Ishikawa (cell line): ENCODE data around the gene FRMPD4.

ENCODE experiments used
- CEBPB ChIP-seq: IDR thresholded peaks from 2 replicates; pipeline ENCODE4 v1.6.1; 2012
- CREB1 ChIP-seq: IDR thresholded peaks from 2 replicates; pipeline ENCODE4 v1.6.1; 2012; ENCODE audit warnings: low read depth
- EGR1 ChIP-seq: IDR thresholded peaks from 2 replicates; pipeline ENCODE4 v1.6.1; 2012
- EP300 ChIP-seq: IDR thresholded peaks from 2 replicates; pipeline ENCODE4 v1.6.1; 2012; ENCODE audit warnings: borderline replicate concordance
- FOXM1 ChIP-seq: IDR thresholded peaks from 2 replicates; pipeline ENCODE4 v1.6.1; 2012; ENCODE audit warnings: low read depth, borderline replicate concordance
- NFIC ChIP-seq: IDR thresholded peaks from 2 replicates; pipeline ENCODE4 v1.6.1; 2012
- RAD21 ChIP-seq: IDR thresholded peaks from 2 replicates; pipeline ENCODE4 v1.6.1; 2012; ENCODE audit warnings: low read depth
- TAF1 ChIP-seq: IDR thresholded peaks from 2 replicates; pipeline ENCODE4 v1.6.1; 2012; ENCODE audit warnings: low read depth, mild to moderate bottlenecking
- TCF12 ChIP-seq: IDR thresholded peaks from 2 replicates; pipeline ENCODE4 v1.6.1; 2012; ENCODE audit warnings: low read depth
- TEAD4 ChIP-seq: IDR thresholded peaks from 2 replicates; pipeline ENCODE4 v1.6.1; 2012
- USF1 ChIP-seq: IDR thresholded peaks from 2 replicates; pipeline ENCODE4 v1.6.1; 2012
- YY1 ChIP-seq: IDR thresholded peaks from 2 replicates; pipeline ENCODE4 v1.6.1; 2012; ENCODE audit warnings: low read depth
- ZBTB7A ChIP-seq: IDR thresholded peaks from 2 replicates; pipeline ENCODE4 v1.6.1; 2012; ENCODE audit warnings: low read depth
- TF ChIP-seq, protein P1 (sequence below): IDR thresholded peaks from 2 replicates; pipeline ENCODE4 v1.6.1; 2012
- TF ChIP-seq, protein P2 (sequence below): IDR thresholded peaks from 2 replicates; pipeline ENCODE4 v1.6.1; 2012; ENCODE audit warnings: low read depth, mild to moderate bottlenecking

Gene FRMPD4

GRCh38 chrX:12583543-12583942 lies 445.3 kb downstream of the FRMPD4 start:
- TF ChIP-seq, protein P1, sequence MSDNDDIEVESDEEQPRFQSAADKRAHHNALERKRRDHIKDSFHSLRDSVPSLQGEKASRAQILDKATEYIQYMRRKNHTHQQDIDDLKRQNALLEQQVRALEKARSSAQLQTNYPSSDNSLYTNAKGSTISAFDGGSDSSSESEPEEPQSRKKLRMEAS = no peak
- TF ChIP-seq ZBTB7A = no peak
- TF ChIP-seq TAF1 = no peak
- TF ChIP-seq CEBPB = no peak
- TF ChIP-seq TEAD4 = no peak
- TF ChIP-seq CREB1 = no peak
- TF ChIP-seq TCF12 = no peak
- TF ChIP-seq NFIC = no peak
- no peak for TF ChIP-seq EP300
- TF ChIP-seq EGR1 = no peak
- TF ChIP-seq, protein P2, sequence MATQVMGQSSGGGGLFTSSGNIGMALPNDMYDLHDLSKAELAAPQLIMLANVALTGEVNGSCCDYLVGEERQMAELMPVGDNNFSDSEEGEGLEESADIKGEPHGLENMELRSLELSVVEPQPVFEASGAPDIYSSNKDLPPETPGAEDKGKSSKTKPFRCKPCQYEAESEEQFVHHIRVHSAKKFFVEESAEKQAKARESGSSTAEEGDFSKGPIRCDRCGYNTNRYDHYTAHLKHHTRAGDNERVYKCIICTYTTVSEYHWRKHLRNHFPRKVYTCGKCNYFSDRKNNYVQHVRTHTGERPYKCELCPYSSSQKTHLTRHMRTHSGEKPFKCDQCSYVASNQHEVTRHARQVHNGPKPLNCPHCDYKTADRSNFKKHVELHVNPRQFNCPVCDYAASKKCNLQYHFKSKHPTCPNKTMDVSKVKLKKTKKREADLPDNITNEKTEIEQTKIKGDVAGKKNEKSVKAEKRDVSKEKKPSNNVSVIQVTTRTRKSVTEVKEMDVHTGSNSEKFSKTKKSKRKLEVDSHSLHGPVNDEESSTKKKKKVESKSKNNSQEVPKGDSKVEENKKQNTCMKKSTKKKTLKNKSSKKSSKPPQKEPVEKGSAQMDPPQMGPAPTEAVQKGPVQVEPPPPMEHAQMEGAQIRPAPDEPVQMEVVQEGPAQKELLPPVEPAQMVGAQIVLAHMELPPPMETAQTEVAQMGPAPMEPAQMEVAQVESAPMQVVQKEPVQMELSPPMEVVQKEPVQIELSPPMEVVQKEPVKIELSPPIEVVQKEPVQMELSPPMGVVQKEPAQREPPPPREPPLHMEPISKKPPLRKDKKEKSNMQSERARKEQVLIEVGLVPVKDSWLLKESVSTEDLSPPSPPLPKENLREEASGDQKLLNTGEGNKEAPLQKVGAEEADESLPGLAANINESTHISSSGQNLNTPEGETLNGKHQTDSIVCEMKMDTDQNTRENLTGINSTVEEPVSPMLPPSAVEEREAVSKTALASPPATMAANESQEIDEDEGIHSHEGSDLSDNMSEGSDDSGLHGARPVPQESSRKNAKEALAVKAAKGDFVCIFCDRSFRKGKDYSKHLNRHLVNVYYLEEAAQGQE = no peak
- TF ChIP-seq RAD21 = no peak
- TF ChIP-seq USF1 = no peak
- TF ChIP-seq YY1 = no peak

DNA sequence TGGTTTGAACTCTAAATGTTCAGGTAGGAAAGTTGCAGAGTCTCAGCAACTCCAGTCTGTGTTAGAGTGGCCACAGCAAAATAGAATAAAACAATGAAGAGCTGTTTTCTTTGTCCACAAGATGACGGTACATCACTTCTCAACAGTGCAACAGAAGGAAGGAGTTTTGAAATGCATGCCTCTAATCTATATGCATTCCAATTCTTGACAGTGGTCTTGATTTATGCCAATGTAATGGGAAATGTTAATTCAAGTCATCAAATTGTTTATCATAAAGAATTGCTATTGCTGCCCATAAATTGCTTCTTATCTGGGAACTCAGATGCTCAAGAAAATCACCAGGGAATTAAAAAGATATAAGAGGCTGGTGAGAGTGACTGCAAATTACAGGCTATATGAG lies 457.4 kb downstream of the FRMPD4 start:
- TF ChIP-seq CREB1 (no peak), YY1 (no peak), EGR1 (no peak), CEBPB (no peak), TCF12 (no peak), NFIC (no peak), EP300 (no peak), USF1 (no peak), TAF1 (no peak), ZBTB7A (no peak), FOXM1 (no peak), TEAD4 (no peak), RAD21 (no peak)
- TF ChIP-seq, protein P1 = no peak
- TF ChIP-seq, protein P2 = no peak

DNA sequence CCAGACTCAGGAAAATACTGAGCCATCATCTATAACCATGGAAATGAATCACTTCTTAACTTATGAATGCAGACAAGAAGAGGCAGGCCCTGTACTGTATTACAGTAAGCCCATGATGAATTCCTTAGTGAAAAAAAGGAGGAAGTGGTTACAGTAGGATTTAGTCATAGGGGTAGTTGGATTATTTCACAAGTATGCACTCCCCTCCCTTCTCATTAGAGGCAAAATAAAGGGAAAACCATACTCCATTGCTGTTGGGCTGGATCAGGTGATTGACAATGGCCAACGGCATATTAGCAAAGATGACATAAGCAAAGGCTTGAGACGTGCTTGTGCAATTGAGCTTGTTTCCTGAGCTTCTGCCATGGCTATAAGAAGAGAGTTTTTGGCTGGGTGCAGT lies 471.8 kb downstream of the FRMPD4 start:
- TF ChIP-seq NFIC (no peak), EGR1 (no peak), EP300 (no peak), USF1 (no peak), ZBTB7A (no peak), YY1 (no peak), FOXM1 (no peak), TCF12 (no peak), RAD21 (no peak), TEAD4 (no peak)
- TF ChIP-seq, protein P1 = no peak
- TF ChIP-seq, protein P2 = no peak

GRCh38 chrX:12611471-12611870 lies 473.2 kb downstream of the FRMPD4 start:
- TF ChIP-seq CEBPB (no peak), EGR1 (no peak), NFIC (no peak), RAD21 (no peak), USF1 (no peak), TEAD4 (no peak), TAF1 (no peak), YY1 (no peak), TCF12 (no peak), EP300 (no peak), FOXM1 (no peak), CREB1 (no peak), ZBTB7A (no peak)
- TF ChIP-seq, protein P2 = no peak
- TF ChIP-seq, protein P1 = no peak
